ENCODE results near the gene ZBTB32. TPM values are rescaled to one million over a fixed set of nuclear protein-coding genes. Genes with fewer than 3 reads are reported as not detected.

Gene ZBTB32
- total RNA-seq, 1 experiment from 2014 or later: 0.13 TPM

GRCh38 chr19:35715981-35716800 lies 11.8 kb downstream of the ZBTB32 start:
- no peaks in the 10 kb centered on the region for H3K9me3 ChIP-seq (ENCODE audit: control insufficient read depth, low read depth, low read length)
- no peak overlapping the region for H4K8ac ChIP-seq (replicated peaks; ENCODE audit: insufficient read length, low read depth, low read length)
- H3K4me1 ChIP-seq (ENCODE audit: insufficient read depth, low read length): peaks cover 10% of the 10 kb centered on the region; the same call in 1 of the 2 replicates
- no peak overlapping the region for H2BK5ac ChIP-seq (ENCODE audit: insufficient read length, low read length)
- Mint-ChIP-seq H3K36me3 (ENCODE audit: insufficient read depth in 1 of 3, low read depth in 3 of 3) (peaks cover 9 to 20% (median 11%) of the 10 kb centered on the region in 3 experiments; a peak in 6 of 7 replicates), H3K4me3 (peak overlapping the region; percentile 86 to 90), H3K9me3 (no peaks in the 10 kb centered on the region; a peak in 1 of 5 replicates), H3K27ac (peak overlapping the region; percentile 91 to 99 (median 95)), H3K4me1 (peaks cover 45 to 47% of the 10 kb centered on the region in 2 experiments), H3K27me3 (ENCODE audit: low read depth) (no peaks in the 10 kb centered on the region; the same call in 1 of the 2 replicates)
- H2AK5ac ChIP-seq (ENCODE audit: insufficient read length, low read length): no peak overlapping the region
- H3K23ac ChIP-seq (ENCODE audit: insufficient read length, low read depth, low read length): no peak overlapping the region
- H3T11ph ChIP-seq (ENCODE audit: low read length): no peak overlapping the region
- H3K4ac ChIP-seq (ENCODE audit: low read depth, low read length): no peak overlapping the region
- H2BK120ac ChIP-seq (ENCODE audit: low read depth, low read length, poor library complexity, severe bottlenecking): no peak overlapping the region
- peak overlapping the region; percentile 52 for H3K9ac ChIP-seq (ENCODE audit: extremely low read depth, insufficient read length, low read length)
- peak overlapping the region; percentile 15 for H3K27ac ChIP-seq (ENCODE audit: insufficient read length, low read depth, low read length)
- H3K18ac ChIP-seq (ENCODE audit: insufficient read length, low read depth, low read length): peak overlapping the region; percentile 83
- H3K4me2 ChIP-seq (ENCODE audit: insufficient read depth, insufficient read length, low read length): peak overlapping the region; percentile 80
- no peak overlapping the region for H2AFZ ChIP-seq (ENCODE audit: low read length)
- no peak overlapping the region for H4K5ac ChIP-seq (ENCODE audit: insufficient read length, low read depth, low read length)
- no peak overlapping the region for H3K56ac ChIP-seq (ENCODE audit: insufficient read length, low read depth, low read length)
- peaks cover 11% of the 10 kb centered on the region; the same call in 1 of the 2 replicates for H3K79me2 ChIP-seq (ENCODE audit: insufficient read depth, low read length)
- no peak for DNase-seq
- no peak overlapping the region for H2BK12ac ChIP-seq (ENCODE audit: insufficient read length, low read depth, low read length)
- no peak overlapping the region for H2BK15ac ChIP-seq (ENCODE audit: low read depth, low read length)
- H2BK20ac ChIP-seq (ENCODE audit: low read depth, low read length, poor library complexity, severe bottlenecking): no peak overlapping the region
- peaks cover 6% of the 10 kb centered on the region for H4K20me1 ChIP-seq (ENCODE audit: control insufficient read depth, insufficient read depth, insufficient read length)
- no CpG with 5 or more reads among the region's 52 CpGs for WGBS (ENCODE audit: extremely low coverage, insufficient read length, low lambda C conversion rate)
- H3K27me3 ChIP-seq (ENCODE audit: insufficient read depth, low read length): no peaks in the 10 kb centered on the region
- H3K14ac ChIP-seq (ENCODE audit: insufficient read depth, low read length): peak overlapping the region; percentile 67
- H4K91ac ChIP-seq (ENCODE audit: insufficient read length, low read depth, low read length): no peak overlapping the region
- no peaks in the 10 kb centered on the region for H3K79me1 ChIP-seq (ENCODE audit: insufficient read depth, low read depth, low read length, poor library complexity, severe bottlenecking)
- TF ChIP-seq CTCF (conservative IDR thresholded peaks at IDR 0.05): no peak
- peaks cover 18% of the 10 kb centered on the region for H3K23me2 ChIP-seq (ENCODE audit: insufficient read length, low read depth, low read length, poor library complexity, severe bottlenecking)

Measured in H9 (cell line).